Sigmoid colon (tissue), 4 donors: ENCODE measurements around the gene RCE1.

ENCODE experiments used
- EP300 ChIP-seq, 4 donors: sonication (generic); formaldehyde crosslinking; IDR thresholded peaks; one replicate each; pipeline ENCODE4 v1.6.1; 2017; ENCODE audit warnings: antibody characterized with exemption in 4 of 4
- POLR2A ChIP-seq, 2 donors: fragments of 450-650 bp; IDR thresholded peaks; one replicate each; pipeline ENCODE4 v1.6.1; 2016; ENCODE audit warnings: antibody characterized with exemption in 2 of 2, mild to moderate bottlenecking in 2 of 2, moderate library complexity in 2 of 2

DNA sequence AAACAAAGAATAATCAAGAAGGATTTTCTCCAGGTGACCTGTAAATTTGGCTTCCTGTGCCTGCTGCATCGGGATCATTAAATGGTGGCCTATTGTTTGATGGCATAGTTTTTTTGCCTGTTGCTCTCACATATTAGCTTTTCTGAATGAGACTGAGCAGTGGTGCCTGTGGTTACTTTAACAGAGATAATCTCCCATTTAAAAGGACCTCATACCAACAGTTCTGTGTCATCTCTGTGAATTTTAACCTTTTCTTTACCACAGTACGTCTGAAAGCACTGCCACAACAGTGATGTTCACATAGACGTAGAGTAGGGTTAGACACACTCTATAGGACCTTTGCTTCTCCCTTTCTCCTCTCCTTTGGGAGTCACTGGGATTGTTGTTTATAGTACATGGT, 22.9 kb upstream of the RCE1 start:
- no peak for TF ChIP-seq POLR2A (IDR thresholded peaks at IDR 0.05)
- no peak for TF ChIP-seq EP300 (IDR thresholded peaks at IDR 0.05)
